ENCODE data around the gene GPR78.

Gene GPR78

GRCh38 chr4:8601086-8601485 lies 20.9 kb downstream of the GPR78 start:
- DNase-seq, result no peak

- no peak for DNase-seq
Measured at GRCh38 chr4:8601556-8601955, 21.4 kb downstream of the GPR78 start.

GRCh38 chr4:8602686-8603430 lies 22.7 kb downstream of the GPR78 start:
- no peak for DNase-seq

GRCh38 chr4:8603931-8604330 lies 23.7 kb downstream of the GPR78 start:
- DNase-seq, result no peak

GRCh38 chr4:8605289-8605688 lies 25.1 kb downstream of the GPR78 start:
- no peak for DNase-seq

- no peak for DNase-seq
Measured at GRCh38 chr4:8606476-8606875, 26.3 kb downstream of the GPR78 start.

- DNase-seq, result no peak
Measured at GRCh38 chr4:8606966-8607365, 26.8 kb downstream of the GPR78 start.

- DNase-seq, result no peak
Measured at GRCh38 chr4:8607603-8608481, 27.6 kb downstream of the GPR78 start.

GRCh38 chr4:8608714-8609391 lies 28.7 kb downstream of the GPR78 start:
- DNase-seq, result no peak

GRCh38 chr4:8609406-8609805 lies 29.2 kb downstream of the GPR78 start:
- no peak for DNase-seq

- DNase-seq, result no peak
Measured at GRCh38 chr4:8609824-8610350, 29.7 kb downstream of the GPR78 start.

- no peak for DNase-seq
Measured at GRCh38 chr4:8610858-8611616, 30.8 kb downstream of the GPR78 start.

GRCh38 chr4:8612646-8613045 lies 32.5 kb downstream of the GPR78 start:
- DNase-seq, result no peak

- DNase-seq, result no peak
Measured at GRCh38 chr4:8613421-8614364, 33.5 kb downstream of the GPR78 start.

GRCh38 chr4:8614365-8615193 lies 34.4 kb downstream of the GPR78 start:
- no peak for DNase-seq

GRCh38 chr4:8615366-8615765 lies 35.2 kb downstream of the GPR78 start:
- no peak for DNase-seq

- no peak for DNase-seq
Measured at GRCh38 chr4:8615921-8616787, 36.0 kb downstream of the GPR78 start.

GRCh38 chr4:8616831-8617230 lies 36.6 kb downstream of the GPR78 start:
- DNase-seq, result no peak

GRCh38 chr4:8617486-8618040 lies 37.4 kb downstream of the GPR78 start:
- no peak for DNase-seq

Measured in effector CD8-positive, alpha-beta T cell (primary cell).